Measurements from ENCODE around the gene DARS1. TPM values are rescaled to one million over a fixed set of nuclear protein-coding genes. Genes with fewer than 3 reads are reported as not detected.

The DARS1 gene
- total and polyA plus RNA-seq, 2 experiments from 2014 or later, result 138 to 182 TPM

GRCh38 chr2:136016427-136016826 is 31.0 kb upstream of the DARS1 start:
- H3K4me3 ChIP-seq, result no peak overlapping the region
- H3K27me3 ChIP-seq, result no peaks in the 10 kb centered on the region
- H3K9me3 ChIP-seq (ENCODE audit: low read depth), result no peaks in the 10 kb centered on the region
- H3K4me1 ChIP-seq (ENCODE audit: low read depth), result peaks cover 10% of the 10 kb centered on the region
- no peaks in the 10 kb centered on the region for H3K36me3 ChIP-seq
- no peak for TF ChIP-seq CTCF (IDR thresholded peaks at IDR 0.05; ENCODE audit: low read depth, low read length)
- no peak for DNase-seq (ENCODE audit: low read depth in 1 of 2, low spot score in 1 of 2)
- H3K27ac ChIP-seq, result no peak overlapping the region

- no peaks in the 10 kb centered on the region for H3K9me3 ChIP-seq (ENCODE audit: low read depth)
- no peak for TF ChIP-seq CTCF (IDR thresholded peaks at IDR 0.05; ENCODE audit: low read depth, low read length)
- H3K4me1 ChIP-seq (ENCODE audit: low read depth), result peaks cover 10% of the 10 kb centered on the region
- H3K27me3 ChIP-seq, result no peaks in the 10 kb centered on the region
- no peak for DNase-seq (ENCODE audit: low read depth in 1 of 2, low spot score in 1 of 2)
- H3K4me3 ChIP-seq, result no peak overlapping the region
- H3K27ac ChIP-seq, result no peak overlapping the region
- H3K36me3 ChIP-seq, result no peaks in the 10 kb centered on the region
Observed at GRCh38 chr2:136015699-136016098, 30.3 kb upstream of the DARS1 start.

DNA sequence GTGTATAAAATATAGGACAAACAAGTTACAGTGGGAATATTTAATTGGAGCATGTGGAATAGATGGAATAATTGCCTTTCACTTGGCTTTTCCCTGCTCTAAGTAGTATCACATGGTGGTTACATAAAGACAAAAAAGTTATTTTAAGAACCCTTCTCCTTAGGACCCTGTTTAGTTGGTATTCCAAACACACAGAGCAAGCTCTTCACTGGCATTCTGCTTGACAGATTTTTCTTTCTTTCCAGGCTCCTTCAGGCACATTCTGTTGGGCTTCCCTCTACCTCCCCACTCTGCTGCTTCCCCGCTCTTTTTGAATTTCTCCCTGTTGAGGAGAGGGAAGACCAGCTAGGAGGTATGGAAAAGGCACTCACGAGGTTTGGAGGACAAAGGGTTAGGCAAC is 29.0 kb upstream of the DARS1 start:
- Histone ChIP-seq H3K27ac (peak overlapping the region; percentile 76), H3K4me1 (ENCODE audit: low read depth) (peaks cover 10% of the 10 kb centered on the region), H3K4me3 (no peak overlapping the region), H3K36me3 (no peaks in the 10 kb centered on the region), H3K27me3 (no peaks in the 10 kb centered on the region), H3K9me3 (ENCODE audit: low read depth) (no peaks in the 10 kb centered on the region)
- TF ChIP-seq CTCF (IDR thresholded peaks at IDR 0.05; ENCODE audit: low read depth, low read length), result no peak
- DNase-seq (ENCODE audit: low read depth in 1 of 2, low spot score in 1 of 2), result no peak

GRCh38 chr2:136013955-136014354 is 28.5 kb upstream of the DARS1 start:
- Histone ChIP-seq H3K9me3 (ENCODE audit: low read depth) (no peaks in the 10 kb centered on the region), H3K36me3 (no peaks in the 10 kb centered on the region), H3K4me1 (ENCODE audit: low read depth) (peaks cover 10% of the 10 kb centered on the region), H3K4me3 (no peak overlapping the region), H3K27me3 (no peaks in the 10 kb centered on the region), H3K27ac (peak overlapping the region; percentile 76)
- no peak for TF ChIP-seq CTCF (IDR thresholded peaks at IDR 0.05; ENCODE audit: low read depth, low read length)
- DNase-seq (ENCODE audit: low read depth in 1 of 2, low spot score in 1 of 2), result peak in 1 of 2 donors; percentile 42

DNA sequence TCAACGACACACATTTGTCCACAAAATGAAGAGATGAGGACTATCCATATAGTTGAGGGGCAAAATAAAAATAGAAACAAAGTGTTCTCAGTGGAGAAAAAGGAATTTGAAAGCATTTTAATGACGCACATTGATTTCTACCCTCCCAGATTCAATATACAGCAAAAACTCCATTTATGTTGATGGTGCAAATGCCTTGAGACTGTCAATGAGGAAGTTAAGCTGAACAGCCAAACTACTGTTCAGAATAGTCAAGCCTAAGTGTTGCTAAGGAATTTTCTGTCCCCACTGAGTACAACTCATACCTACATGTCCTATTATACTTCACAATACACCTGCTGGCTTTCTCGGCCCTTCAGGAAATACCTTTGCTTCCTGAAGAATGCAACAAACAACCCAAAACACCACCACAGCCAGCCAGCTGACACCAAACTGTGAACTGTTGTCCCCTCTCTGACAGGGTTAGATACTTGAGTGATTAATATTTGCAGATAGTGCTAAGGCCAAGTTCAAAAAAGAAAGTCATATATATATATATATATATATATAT is 27.8 kb upstream of the DARS1 start:
- TF ChIP-seq CTCF (IDR thresholded peaks at IDR 0.05; ENCODE audit: low read depth, low read length), result no peak
- Histone ChIP-seq H3K9me3 (ENCODE audit: low read depth) (no peaks in the 10 kb centered on the region), H3K27ac (no peak overlapping the region), H3K36me3 (no peaks in the 10 kb centered on the region), H3K27me3 (no peaks in the 10 kb centered on the region), H3K4me1 (ENCODE audit: low read depth) (peaks cover 10% of the 10 kb centered on the region), H3K4me3 (no peak overlapping the region)
- no peak for DNase-seq (ENCODE audit: low read depth in 1 of 2, low spot score in 1 of 2)
